ENCODE data around the gene IRGQ. TPM values are rescaled to one million over a fixed set of nuclear protein-coding genes. Genes with fewer than 3 reads are reported as not detected.

Gene IRGQ
- polyA plus RNA-seq, 5 donors = 14.6 to 19.0 (median 16.1) TPM

DNA sequence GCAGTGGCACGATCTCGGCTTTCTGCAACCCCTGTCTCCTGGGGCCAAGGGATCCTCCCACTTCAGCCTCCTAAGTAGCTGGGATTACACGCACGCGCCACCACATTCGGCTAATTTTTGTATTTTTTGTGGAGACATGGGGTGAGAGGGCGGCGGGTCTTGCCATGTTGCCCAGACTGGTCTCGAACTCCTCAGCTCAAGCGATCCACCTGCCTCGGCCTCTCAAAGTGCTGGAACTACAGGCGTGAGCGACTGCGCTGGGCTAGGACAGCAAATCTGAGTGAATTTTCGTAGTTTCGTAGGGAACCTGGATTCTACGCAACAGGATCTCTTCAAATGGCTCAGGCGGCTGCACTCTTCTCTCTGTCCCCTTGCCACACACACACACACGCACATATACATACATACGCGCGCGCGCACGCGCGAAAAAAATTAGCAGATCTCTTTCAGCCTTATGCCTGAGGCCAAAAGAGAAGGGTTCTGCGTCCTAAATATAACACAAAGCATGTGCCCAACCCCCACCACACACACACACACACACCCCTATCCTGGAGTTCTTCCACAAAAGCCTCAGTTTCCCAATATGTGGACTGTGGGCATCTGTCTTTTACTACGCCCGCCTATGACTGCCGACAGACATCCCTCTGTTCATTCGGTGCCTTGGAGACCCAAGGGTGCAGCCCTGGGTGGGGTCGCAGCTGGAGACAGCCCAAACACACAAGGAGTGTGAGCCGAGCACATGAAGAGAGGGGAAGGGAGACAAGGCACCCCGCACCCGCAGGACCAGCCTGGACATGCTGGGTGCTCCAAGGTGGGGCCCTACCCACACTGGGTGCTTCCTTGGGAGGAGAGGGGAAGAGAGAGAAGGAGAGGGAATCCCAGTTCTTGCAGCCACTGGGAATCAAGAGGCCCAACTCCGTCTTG is 19.7 kb downstream of the IRGQ start:
- DNase-seq = peak in 1 of 2 donors; percentile 25

GRCh38 chr19:43575156-43575950 is 20.6 kb downstream of the IRGQ start, which contains the start of the genes PINLYP and XRCC1:
Gene PINLYP (plus strand): TSS chr19:43575801. CDS start chr19:43577192, 1,391 bp downstream.
Gene XRCC1 (minus strand): TSS chr19:43575527. CDS start chr19:43575458, 69 bp downstream.
- DNase-seq = peak; percentile 98 to 99

DNA sequence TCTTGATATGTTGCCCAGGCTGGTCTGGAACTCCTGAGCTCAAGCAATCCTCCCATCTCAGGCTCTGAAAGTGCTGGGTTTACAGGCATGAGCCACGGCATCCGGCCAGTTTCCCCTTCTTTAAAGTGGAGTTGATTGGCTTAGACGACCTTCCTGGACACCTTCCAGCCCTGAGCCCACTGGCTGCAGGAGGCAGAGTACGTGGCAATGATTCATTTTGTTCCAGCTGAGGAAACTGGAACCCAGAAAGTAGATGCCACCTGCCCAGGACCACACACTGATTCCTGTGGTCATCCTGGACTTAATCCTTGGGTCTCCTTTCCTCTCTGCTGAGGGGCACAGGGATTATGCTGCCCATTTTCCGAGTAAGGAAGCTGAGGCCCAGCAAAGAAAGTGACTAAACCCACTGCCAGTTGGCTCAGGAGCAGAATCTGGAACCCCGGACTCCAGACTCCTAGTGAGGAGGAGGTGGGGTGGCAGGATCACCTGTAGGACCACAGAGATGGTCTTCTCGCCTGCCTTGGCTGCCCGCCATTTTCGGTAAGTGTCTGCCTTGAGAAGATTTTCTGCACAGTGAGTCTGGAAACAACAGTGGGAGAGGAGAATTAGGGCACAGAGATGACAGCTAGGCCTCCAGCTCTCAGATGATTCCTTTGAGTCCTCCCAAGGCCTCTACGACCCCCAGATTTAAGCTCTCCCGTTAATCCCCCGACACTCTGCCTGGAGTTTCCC is 21.3 kb downstream of the IRGQ start:
- DNase-seq = no peak

- DNase-seq = no peak
Observed at GRCh38 chr19:43572171-43572588, 23.8 kb downstream of the IRGQ start.

DNA sequence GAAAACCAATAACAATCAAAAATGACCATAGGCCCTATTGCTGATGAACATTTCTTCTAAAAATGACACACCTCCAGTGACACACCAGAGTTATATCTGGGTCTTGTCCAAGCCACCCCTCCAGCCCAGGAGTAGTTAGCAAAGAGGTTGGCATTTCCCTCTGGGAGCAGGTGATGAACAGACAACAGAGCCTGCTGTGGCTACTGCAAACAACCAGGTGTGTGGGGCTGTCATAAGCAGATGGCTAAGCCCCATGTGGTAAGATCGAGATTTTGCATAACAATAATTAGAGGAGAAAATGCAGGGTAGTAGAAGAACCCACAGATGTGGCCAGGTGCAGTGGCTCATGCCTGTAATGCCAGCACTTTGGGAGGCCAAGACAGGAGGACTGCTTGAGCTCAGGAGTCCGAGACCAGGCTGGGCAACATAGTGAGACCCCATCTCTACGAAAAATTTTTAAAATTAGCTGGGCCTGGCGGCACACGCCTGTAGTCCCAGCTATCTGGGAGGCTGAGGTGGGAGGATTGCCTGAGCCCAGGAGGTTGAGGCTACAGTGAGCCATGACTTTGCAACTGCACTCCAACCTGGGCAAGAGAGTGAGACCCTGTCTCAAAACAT is 25.7 kb downstream of the IRGQ start:
- no peak for DNase-seq

DNA sequence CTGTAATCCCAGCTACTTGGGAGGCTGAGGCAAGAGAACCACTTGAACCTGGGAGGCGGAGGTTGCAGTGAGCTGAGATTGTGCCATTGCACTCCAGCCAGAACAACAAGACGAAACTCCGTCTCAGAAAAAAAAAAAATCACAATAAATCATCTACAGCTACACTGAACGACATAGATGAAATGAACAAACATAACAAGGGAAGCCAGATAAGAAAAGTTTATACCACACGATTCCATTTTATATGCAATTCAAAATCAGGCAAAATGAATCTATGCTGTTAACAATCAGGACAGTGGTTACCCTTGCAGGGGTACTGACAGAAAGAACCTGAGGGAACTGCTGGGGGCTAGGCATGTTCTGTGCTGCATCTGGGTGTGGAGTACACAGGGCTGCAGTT is 26.3 kb downstream of the IRGQ start:
- no peak for DNase-seq

DNA sequence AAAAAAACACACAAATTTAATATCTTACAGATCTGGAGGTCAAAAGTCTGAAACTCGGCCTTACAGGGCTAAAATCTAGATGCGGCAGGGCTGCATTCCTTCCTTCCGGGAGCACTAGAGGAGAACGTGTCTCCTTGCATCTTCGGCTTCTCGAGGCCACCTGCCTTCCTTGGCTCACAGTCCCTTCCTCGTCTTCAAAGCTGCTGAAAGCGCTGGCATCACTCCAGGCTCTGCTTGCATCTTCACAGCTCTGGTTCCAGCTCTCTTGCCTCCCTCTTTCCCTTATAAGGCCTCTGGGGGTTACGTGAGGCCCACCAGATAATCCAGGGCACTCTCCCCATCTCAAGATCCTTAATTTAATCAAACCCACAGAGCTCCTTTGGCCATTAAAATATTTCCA is 31.1 kb downstream of the IRGQ start:
- no peak for DNase-seq

DNA sequence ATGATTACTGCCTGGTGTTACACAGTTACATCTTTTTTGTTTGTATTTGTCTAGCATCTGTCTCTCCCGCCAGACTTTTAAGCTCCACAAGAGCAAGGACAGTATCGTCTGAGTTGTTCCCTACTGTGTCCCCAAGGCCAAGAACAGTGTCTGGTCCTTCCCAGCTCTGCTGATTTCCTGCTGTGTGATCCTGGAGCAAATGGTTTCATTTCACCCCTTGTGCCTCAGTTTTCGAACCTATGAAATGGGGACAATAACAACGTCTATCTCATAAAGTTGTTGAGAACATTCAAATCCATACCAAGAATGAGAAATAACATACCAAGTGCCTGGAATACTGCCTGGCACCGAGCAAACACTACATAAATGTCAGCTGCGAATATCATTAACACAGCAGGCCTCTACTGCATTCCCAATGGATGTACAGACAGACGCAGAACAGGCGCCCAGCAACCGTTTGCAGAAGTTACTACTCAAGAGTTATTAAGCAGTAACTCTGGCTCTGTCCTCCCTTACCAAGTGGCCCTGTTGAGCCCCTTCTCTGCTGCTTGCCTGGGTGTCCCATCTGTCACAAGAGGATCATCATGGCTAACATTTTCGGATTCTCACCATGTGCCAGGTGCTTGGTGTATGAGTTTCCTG is 32.0 kb downstream of the IRGQ start:
- no peak for DNase-seq

- DNase-seq = peak in 1 of 2 donors; percentile 31
Observed at GRCh38 chr19:43562698-43563241, 33.2 kb downstream of the IRGQ start.

DNA sequence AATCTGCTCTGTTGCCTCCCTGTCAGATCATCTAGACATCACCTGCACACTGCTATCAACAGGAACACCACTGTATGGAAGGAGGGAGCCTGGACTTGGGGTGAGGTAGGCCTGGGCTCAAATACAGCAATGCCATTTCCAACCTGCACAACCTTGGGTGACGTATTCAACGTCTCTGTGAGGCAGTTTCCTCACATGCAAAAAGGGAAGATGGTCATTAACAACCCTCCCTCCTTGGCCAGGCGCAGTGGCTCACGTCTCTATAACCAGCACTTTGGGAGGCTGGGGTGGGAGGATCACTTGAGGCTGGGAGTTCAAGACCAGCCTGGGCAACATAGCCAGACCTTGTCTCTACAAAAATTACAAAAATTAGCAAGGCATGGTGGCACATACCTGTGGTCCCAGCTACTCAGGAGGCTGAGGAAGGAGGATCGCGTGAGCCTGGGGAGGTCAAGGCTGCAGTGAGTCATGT is 33.7 kb downstream of the IRGQ start:
- DNase-seq = no peak

DNA sequence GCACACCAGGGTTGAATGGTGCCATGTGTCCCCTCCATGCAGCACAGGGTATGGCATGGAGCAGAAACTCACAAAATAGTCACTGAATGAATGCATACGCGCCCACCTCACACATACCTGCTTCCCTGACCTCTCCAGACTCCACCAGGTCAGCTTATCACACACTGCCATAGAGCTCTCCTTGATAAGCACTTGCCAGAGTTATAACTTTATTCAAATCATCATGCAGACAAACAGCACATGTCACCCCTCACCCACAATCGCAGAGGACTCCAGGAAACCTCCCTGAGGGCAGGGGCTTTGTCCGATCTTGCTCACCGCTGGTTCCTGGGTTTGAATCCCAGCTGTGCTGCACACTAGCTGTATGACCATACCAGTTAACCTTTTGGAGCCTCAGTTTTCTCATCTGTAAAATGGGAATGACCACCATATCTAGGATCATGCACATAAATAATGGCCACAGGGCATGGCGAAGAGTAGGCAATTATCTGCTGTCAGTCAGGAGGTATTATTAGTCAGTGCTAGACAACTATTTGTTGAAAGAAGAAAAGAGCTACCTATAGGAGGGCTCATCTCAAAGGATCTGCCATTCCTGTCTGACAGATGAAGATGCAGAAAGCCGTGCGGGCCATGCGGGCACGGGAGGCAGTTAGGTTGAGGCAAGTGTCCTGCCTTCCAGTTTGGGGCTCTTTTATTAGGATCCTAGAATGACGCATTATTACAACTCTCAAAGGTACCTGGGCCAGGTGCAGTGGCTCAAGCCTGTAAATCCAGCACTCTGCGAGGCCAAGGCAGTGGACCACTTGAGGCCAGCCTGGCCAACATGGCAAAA is 34.6 kb downstream of the IRGQ start:
- no peak for DNase-seq

GRCh38 chr19:43560687-43561086 is 35.2 kb downstream of the IRGQ start:
- DNase-seq = no peak

- peak in 1 of 2 donors; percentile 46 for DNase-seq
Observed at GRCh38 chr19:43555185-43555770, 40.7 kb downstream of the IRGQ start.

DNA sequence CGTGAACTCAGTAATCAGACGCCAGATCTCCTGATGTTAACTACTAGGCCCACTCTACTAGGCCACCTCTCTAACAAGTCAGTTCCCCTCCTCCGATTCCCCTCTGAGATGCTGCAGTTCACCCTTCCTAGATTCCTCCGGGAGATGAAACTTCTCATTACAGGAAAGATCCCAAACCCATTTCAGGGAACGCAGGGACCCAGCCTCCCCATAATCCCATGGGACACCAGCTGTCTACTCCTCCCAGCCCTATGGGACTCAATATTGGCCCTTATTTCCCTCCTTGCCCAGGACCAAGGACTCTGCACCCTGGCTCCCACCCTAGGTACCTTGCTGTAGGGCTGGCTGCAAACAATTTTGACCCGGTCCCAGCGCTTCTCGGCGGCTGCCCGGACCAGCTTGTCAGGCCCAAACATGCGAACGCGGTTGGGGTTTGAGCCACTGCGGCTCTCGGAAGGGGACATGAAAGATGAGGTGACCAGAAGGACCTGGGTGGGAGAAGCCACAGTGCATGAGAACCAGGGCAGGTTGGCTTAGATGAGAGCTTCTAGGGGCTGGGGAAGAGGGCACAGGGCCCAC is 41.5 kb downstream of the IRGQ start:
- DNase-seq = no peak

GRCh38 chr19:43553656-43554055 is 42.3 kb downstream of the IRGQ start:
- no peak for DNase-seq

DNA sequence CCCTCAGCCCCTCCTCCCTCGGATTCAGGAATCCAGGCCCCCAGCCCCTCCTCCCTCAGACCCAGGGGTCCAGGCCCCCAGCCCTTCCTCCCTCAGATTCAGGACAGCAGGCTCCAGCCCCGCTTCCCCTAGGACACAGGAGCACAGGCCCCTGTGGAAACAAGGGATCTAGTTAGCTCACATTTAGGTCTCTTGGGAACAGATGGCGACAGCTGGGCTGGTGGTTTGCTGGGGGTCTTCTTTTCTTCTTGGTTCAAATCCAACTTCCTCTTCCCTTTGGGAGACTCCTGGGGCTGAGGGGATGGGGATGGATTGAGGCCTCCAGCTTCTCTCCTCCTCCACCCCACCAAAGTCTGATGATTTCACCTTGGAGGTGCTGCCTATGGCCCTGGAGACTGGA is 43.3 kb downstream of the IRGQ start:
- no peak for DNase-seq

- DNase-seq = no peak
Observed at GRCh38 chr19:43552198-43552450, 43.8 kb downstream of the IRGQ start.

DNA sequence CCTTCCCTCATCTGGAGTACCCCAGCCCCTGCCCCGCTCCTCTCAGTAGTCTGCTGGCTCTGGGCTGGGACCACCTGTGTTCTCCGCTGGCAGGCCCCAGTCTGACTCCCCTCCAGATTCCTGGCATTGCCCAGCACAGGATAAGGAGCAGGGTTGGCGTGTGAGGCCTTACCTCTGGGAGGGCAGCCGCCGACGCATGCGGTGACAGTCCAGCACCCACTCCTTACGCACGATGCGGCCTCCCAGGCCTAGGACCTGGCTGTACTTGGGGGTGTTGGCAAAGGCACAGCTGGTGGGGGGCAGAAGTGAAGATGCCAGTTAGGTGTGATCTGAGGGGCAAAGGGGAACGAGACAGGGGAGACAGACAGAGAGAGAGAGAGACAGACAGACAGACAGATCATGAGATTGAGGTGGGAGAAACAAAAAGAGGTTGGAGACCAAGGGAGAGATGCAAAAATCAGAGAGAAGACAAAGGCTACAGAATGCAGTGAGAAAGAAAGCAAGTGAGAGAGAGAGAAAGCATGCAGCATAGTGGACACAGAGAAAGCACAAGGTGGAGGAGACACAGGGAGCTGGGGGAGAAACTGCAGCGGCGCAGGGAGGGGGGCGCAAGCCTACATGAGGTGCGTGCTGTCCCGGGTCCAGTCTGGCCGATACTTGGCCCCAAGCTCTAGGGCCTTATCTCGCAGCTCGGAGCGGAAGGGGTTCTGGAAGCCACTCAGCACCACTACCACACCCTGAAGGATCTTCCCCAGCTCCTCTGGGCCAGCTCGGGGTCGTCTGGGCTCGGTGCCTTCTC is 44.3 kb downstream of the IRGQ start:
- no peak for DNase-seq

Data from right lung (tissue), 5 donors.